Choroid plexus epithelial cell (primary cell): Measurements from ENCODE around the gene FAM171A1.
"Not testable (repeated sequence)": the region's sequence is repeated elsewhere in the genome, so short reads cannot be mapped to it uniquely, and the experiment has no call there.

Source experiments
- DNase-seq: peaks from one replicate; pipeline ENCODE4 v3.0.0-alpha.2; 2010; ENCODE audit warnings: low read depth
- H3K4me3 ChIP-seq: 2 replicates; pipeline ENCODE4 v1.5.1; 2011; ENCODE audit warnings: low read depth, mild to moderate bottlenecking, control low read depth, low read length, moderate library complexity
- TF ChIP-seq, protein P1 (sequence below): conservative IDR thresholded peaks from 2 replicates; pipeline ENCODE4 v1.5.1; 2011; ENCODE audit warnings: low read depth, mild to moderate bottlenecking, control low read depth, inconsistent platforms, low read length, moderate library complexity

The FAM171A1 gene

DNA sequence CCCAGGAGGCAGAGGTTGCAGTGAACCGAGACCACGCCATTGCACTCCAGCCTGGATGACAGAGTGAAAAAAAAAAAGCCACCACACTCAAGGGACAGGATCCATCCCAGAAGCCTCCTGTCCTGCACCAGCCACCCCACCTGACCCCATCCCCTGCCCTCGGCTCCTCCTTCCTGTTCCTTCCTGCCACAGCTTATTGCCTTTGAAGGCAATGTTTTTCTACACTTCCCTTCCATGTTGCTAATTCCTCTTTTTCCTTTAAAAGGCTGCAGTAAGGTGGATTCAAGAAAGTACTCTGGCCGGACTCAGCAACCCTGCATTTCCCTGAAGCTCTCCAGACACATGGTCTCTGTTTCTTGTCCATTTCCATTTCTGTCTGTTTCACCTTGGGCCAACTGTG lies 80.9 kb downstream of the FAM171A1 start:
- H3K4me3 ChIP-seq = no peak overlapping the region
- no peak for DNase-seq
- TF ChIP-seq, protein P1, sequence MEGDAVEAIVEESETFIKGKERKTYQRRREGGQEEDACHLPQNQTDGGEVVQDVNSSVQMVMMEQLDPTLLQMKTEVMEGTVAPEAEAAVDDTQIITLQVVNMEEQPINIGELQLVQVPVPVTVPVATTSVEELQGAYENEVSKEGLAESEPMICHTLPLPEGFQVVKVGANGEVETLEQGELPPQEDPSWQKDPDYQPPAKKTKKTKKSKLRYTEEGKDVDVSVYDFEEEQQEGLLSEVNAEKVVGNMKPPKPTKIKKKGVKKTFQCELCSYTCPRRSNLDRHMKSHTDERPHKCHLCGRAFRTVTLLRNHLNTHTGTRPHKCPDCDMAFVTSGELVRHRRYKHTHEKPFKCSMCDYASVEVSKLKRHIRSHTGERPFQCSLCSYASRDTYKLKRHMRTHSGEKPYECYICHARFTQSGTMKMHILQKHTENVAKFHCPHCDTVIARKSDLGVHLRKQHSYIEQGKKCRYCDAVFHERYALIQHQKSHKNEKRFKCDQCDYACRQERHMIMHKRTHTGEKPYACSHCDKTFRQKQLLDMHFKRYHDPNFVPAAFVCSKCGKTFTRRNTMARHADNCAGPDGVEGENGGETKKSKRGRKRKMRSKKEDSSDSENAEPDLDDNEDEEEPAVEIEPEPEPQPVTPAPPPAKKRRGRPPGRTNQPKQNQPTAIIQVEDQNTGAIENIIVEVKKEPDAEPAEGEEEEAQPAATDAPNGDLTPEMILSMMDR = no peak

DNA sequence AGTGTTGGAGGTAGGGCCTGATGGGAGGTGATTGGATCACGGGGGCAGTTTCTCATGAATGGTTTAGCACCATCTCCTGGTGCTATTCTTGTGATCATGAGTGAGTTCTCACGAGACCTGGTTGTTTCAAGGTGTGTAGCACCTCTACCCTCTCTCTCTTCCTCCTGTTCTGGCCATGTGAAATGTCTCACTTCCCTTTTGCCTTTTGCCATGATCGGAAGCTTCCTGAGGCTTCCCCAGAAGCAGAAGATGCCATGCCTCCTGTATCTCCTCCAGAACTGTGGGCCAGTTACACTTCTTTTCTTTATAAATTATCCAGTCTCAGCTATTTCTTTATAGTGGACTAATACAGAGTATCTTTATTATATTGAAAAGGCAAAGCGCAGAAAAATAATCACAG lies 90.1 kb downstream of the FAM171A1 start:
- H3K4me3 ChIP-seq = no peak overlapping the region
- DNase-seq = no peak
- TF ChIP-seq, protein P1 = no peak

DNA sequence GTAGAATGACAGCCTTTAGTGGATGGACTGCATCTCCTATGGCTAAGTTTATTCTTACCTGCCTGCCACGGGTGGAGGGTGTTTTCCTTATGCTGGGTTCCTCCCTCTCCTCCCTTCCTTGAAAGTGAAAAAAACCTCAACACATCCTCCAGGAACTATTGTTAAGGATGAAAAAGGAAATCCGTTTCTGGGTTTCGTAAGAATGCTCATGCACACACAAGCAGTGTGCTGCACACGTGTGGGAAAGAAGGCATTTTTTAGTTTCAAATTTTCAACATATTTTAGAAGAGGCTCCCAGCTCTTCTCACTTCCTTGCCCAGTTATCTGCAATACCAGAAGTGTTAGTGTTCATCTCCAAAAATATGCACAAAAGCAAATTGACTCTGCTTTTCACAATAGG lies 90.6 kb downstream of the FAM171A1 start:
- TF ChIP-seq, protein P1 = no peak
- no peak overlapping the region for H3K4me3 ChIP-seq
- DNase-seq = no peak

DNA sequence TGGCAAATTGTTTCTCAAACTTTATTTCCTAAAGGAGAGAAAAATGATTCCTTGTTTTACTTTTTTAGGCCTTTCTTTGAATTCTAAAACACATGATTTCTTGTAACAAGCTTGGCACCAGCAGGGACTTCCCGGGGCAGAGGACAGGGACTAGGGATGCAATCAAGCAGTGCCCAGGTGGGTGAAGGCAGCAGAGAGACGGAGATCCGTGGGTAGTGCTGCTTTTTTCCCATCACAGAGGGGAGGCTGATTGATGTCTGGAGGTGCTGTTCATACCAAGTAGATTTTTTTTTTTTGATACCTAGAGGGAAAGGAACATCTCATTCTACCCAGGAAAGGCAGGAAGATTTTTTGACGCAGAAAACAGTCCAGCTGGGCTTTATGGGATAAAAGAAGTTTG lies 91.9 kb downstream of the FAM171A1 start:
- DNase-seq = no peak
- TF ChIP-seq, protein P1 = no peak
- H3K4me3 ChIP-seq = no peak overlapping the region

DNA sequence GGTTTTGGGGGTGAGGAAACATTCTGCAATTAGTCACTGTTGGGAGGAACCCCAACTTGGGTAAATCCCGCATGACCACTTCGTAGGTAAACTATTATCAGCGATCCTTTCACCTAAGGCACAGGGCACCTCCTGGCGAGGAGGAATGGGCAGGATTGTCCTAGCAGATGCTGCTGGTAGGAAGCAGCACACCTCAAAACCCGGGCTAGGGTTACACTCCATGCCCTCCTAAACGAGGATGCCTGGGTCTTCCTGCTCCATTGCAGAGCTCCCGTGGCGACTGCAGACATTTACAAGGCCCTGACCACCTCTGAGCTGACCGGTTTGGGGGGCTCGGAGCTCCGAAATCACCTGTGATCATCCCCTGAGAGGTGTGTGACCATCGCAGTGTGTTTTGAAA lies 92.3 kb downstream of the FAM171A1 start:
- H3K4me3 ChIP-seq = no peak overlapping the region
- TF ChIP-seq, protein P1 = no peak
- DNase-seq = no peak

DNA sequence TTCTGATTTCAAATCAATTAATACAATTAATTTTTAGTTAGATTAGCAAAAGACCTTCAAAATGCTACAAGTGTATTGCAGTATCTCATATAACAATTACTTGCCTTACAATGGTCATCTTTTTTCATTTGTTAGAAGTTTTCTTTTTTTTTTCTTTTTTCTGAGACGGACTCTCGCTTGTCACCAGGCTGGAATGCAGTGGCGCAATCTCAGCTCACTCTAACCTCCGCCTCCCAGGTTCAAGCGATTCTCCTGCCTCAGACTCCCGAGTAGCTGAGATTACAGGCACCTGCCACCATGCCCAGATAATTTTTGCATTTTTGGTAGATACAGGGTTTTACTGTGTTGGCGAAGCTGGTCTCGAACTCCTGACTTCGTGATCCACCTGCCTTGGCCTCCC lies 95.0 kb downstream of the FAM171A1 start:
- peak; percentile 54 for DNase-seq

DNA sequence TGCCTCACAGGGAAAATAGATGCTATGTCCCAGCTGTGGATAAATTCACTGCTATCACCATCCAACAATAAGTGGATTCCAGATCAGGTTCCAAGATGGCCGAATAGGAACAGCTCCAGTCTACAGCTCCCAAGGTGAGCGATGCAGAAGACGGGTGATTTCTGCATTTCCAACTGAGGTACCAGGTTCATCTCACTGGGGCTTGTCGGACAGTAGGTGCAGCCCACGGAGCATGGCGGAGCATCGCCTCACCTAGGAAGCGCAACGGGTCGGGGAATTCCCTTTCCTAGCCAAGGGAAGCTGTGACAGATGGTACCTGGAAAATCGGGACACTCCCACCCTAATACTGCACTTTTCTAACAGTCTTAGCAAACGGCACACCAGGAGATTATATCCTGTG lies 101.3 kb downstream of the FAM171A1 start:
- not testable (repeated sequence) for H3K4me3 ChIP-seq, DNase-seq

More for the DNA sequence above, 95.0 kb downstream of the FAM171A1 start:
- not testable (repeated sequence) for H3K4me3 ChIP-seq

DNA sequence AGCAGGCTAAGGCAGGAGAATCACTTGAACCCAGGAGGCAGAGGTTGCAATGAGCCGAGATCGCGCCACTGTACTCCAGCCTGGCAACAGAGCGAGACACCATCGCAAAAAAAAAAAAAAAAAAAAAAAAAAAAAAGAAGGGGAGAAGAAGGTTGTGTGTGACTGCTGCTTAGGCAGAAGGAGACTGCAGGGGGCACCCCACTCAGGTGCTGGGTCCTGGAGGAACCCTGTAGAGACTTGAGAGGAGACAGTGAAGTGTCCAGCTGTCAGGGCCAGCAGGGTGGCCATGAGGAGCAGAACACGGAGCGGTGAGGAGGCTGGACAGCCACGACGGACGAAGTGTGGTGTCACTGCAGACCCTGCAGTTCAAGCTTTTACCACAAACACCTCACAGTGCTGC lies 103.6 kb downstream of the FAM171A1 start:
- no peak overlapping the region for H3K4me3 ChIP-seq
- DNase-seq = no peak
- TF ChIP-seq, protein P1 = peak; percentile 33
